OCI-LY7 (cell line): Measurements from ENCODE around the gene ADAM15.

Experiments
- EZH2phosphoT487 ChIP-seq: fragments of 200-600 bp; sonication (generic); IDR thresholded peaks from 2 replicates; pipeline ENCODE4 v1.6.1; 2018; ENCODE audit warnings: low read depth, borderline replicate concordance, mild to moderate bottlenecking, mixed run types, antibody characterized with exemption, low read length, moderate library complexity, mixed read lengths
- TF ChIP-seq, protein P1 (sequence below): fragments of 200-600 bp; sonication (generic); conservative IDR thresholded peaks from 2 replicates; pipeline ENCODE4 v1.5.1; 2014; ENCODE audit warnings: mild to moderate bottlenecking, antibody characterized with exemption, low read length, moderate library complexity, mixed read lengths

- TF ChIP-seq, protein P1, sequence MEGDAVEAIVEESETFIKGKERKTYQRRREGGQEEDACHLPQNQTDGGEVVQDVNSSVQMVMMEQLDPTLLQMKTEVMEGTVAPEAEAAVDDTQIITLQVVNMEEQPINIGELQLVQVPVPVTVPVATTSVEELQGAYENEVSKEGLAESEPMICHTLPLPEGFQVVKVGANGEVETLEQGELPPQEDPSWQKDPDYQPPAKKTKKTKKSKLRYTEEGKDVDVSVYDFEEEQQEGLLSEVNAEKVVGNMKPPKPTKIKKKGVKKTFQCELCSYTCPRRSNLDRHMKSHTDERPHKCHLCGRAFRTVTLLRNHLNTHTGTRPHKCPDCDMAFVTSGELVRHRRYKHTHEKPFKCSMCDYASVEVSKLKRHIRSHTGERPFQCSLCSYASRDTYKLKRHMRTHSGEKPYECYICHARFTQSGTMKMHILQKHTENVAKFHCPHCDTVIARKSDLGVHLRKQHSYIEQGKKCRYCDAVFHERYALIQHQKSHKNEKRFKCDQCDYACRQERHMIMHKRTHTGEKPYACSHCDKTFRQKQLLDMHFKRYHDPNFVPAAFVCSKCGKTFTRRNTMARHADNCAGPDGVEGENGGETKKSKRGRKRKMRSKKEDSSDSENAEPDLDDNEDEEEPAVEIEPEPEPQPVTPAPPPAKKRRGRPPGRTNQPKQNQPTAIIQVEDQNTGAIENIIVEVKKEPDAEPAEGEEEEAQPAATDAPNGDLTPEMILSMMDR: no peak
- TF ChIP-seq EZH2phosphoT487: no peak
These were observed 12.5 kb downstream of the ADAM15 start, which contains the start of gene EFNA4 for GRCh38 chr1:155063550-155064110.
